T-helper 2 cell (primary cell): ENCODE measurements around the gene CBARP.

ENCODE experiments used
- DNase-seq, 5 experiments: peaks; one replicate each; pipeline versions ENCODE4 v3.0.0 to v3.0.0-alpha.2; 2012 to 2022

The CBARP gene

DNA sequence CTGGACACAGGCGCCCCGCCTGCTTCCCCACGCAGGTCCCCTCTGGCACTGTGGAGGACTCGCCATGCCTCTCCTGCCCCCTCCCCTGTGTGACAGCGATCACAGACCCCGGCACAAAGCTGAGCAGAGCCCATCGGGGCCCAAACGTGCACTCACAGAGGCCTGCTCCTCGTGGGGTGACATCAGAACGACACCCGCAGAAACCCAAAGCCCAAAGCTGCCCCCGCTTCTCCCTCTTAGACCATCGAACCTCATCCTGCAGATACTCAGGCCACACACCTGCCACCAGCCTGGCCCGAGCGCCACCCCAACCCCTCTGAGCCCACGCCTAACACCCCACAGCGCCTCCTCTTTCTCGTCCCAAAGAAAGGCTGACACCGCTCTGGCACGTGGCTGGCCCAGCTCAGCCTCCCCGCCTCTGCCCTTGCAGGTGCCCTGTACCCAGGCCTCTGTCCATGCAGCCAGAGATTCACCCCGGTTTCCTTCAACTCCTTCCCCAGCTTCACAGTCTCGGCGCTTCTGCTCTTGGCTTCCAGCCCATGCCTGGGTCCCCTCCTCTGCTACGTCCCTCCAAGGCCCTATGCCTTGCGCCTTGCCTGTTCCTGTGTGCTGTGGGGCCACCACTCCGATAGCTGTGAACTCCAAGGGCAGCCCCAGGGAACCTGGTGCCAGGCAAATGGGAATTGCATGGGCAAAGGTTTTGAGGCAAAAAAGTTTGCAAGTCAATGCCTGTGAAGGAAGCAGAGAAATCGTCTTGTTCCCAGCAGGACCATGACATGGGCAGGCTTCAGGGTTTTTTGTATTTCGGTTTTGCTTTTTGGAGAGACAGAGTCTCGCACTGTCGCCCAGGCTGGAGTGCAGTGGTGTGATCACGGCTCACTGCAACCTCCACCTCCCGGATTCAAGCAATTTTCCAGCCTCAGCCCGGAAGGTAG, 831 bp upstream of the CBARP start:
- no peak for DNase-seq

GRCh38 chr19:1237027-1237659, 662 bp downstream of the CBARP start:
- DNase-seq, result no peak

- DNase-seq, result no peak
Measured at GRCh38 chr19:1236576-1236975, 1.2 kb downstream of the CBARP start.

GRCh38 chr19:1235625-1236538, 1.9 kb downstream of the CBARP start:
- no peak for DNase-seq

DNA sequence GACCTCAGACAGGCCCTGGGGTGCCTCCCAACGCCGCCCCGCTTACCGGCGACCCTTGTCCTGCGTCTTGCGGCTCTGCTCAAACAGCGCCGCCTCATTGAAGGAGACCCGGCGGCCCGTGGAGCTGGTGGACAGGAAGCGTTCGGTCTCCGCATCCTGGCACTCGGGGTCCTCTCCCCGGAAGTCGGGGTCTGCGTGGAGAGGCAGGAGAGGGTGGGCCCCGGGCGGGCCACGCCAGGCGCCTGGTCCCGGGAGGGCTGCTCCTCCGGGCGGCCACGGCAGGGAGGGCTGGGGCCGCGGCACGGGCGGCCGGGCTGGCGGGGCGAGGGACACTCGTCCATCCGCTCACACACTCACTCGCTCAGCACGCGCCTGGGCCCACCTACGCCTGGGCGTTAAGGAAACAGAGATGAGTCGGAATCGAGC, 2.8 kb downstream of the CBARP start:
- DNase-seq, result no peak

GRCh38 chr19:1234051-1234954, 3.5 kb downstream of the CBARP start:
- DNase-seq, result no peak

- DNase-seq, result no peak
Measured at GRCh38 chr19:1233115-1233667, 4.6 kb downstream of the CBARP start.

- DNase-seq, result no peak
Measured at GRCh38 chr19:1232652-1233072, 5.1 kb downstream of the CBARP start.

- no peak for DNase-seq
Measured at GRCh38 chr19:1231729-1232637, 5.8 kb downstream of the CBARP start.

DNA sequence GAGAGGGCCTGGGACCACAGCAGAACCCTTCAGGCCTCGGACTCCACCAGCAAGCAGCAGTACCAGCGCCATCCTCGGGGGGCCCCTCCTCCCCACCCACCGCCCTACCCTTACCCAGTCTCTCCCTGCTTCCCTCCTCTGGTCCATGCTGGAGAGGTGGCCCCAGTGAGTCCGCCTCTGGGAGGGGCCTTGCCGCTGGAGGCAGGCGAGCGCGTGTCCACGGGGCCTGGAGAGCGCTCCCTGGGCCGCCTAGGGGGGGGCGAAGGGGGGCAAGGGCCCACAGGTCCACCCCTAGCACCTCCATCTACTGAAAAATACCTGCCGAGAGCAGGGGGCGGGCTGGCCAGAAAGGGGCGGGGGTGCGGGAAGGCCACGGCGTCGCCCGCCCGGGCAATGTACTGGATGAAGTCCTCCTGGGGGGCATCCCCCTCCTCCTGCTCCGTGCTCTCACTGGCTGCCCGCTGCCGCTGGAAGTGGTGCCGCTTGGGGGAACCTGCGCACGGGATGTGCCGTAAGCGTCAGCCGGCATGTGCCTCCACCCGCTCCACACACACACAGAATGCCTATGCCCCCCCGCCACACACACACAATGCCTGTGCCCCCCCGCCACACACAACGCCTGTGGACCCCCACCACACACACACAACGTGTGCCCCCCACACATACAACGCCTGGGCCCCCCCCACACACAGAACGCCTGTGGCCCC, 6.9 kb downstream of the CBARP start:
- no peak for DNase-seq

GRCh38 chr19:1229924-1230782, 7.7 kb downstream of the CBARP start:
- DNase-seq, result no peak

DNA sequence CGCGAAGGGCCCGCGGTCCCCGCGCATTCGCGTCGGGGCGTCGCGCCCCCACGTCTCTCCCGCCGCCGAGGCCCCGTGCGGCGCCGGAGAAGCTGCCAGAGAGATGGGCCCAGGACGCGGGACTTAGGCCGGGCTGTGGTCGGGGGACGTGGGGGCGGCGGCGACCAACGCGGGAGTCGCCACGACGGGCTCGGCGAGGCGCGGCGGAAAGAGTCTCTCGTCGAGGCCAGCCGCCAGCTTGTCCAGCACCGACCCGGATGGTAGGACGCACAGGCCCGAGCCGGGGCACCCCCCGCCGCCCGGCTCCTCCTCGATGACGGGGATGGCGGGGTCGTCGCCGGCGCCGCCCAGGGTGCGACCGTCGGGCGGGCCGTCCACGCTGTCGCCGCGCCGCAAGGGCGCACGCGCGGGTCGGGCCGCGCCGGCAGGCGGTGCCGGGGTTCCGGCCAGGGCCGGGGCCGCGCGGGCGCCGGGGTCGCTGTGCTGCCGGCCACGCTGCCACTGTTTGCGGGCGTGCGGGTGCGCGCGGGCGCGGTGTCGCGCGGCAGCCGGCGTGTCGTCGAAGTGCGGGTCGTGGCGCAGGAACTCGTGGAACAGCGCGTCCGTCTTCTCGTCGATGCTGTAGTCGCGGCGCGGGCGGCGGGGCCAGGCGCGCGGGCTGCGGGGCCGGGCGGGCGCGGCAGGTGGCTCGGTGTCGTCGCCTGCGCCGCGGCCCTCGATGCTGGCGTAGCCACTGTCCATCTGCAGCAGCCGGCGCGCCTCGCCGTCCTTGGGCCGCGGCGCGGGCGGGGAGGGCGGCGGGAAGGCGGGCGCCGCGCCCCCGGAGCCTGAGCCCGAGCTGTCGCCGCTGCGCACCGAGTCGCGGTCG, 8.5 kb downstream of the CBARP start:
- no peak for DNase-seq

GRCh38 chr19:1228161-1228957, 9.4 kb downstream of the CBARP start:
- DNase-seq, result no peak

DNA sequence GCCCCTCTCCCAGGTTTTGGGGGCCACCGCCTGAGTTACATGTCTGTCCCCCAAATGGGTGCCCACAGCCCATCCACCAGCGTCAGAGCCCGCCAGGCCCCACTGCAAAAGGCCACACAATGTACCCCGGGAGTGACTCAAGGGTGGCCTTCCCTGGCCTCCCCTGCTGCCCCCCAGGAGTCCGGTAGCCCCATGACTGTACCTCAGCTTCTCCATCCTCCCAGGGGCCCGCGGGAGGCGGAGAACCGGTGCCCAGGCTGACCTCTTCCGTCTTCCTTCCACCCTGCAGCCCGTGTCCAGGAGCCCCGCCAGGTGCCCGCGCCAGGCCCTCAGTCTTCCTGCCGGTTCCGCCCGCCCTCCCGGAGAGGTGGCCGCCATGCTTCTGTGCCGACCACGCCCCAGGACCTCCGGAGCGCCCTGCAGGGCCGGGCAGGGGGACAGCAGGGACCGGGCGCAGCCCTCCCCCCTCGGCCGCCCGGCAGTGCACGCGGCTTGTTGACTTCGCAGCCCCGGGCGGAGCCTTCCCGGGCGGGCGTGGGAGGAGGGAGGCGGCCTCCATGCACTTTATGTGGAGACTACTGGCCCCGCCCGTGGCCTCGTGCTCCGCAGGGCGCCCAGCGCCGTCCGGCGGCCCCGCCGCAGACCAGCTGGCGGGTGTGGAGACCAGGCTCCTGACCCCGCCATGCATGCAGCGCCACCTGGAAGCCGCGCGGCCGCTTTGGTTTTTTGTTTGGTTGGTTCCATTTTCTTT, 10.3 kb downstream of the CBARP start:
- DNase-seq, result no peak

- no peak for DNase-seq
Measured at GRCh38 chr19:1226522-1227303, 11.1 kb downstream of the CBARP start.

DNA sequence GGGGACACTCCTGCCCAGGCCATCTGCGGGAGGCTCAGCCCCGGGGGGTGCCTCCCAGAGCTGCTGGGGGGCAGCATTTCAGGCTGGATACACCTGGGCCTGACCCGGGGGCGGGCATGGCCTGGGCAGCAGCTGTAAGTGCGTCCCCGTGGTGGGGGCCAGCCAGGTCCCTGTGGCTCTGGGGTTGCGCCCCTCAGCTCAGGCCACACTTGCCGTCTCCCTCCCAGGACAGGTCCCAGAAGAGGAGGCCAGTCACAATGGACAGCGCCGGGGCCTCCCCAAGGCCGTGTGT, 11.6 kb downstream of the CBARP start:
- no peak for DNase-seq
